Activated CD8-positive, alpha-beta memory T cell treated with anti-CD3 and anti-CD28 coated beads, Interleukin-2, amount 50 U/mL, for 24 hours (primary cell): ENCODE data around the gene ZNF605.
"Not testable (repeated sequence)": the region's sequence is repeated elsewhere in the genome, so short reads cannot be mapped to it uniquely, and the experiment has no call there.

Experiments used
- DNase-seq: peaks from one replicate; pipeline ENCODE4 v3.0.0-alpha.2; 2020; ENCODE audit errors: extremely low read depth

Gene ZNF605

DNA sequence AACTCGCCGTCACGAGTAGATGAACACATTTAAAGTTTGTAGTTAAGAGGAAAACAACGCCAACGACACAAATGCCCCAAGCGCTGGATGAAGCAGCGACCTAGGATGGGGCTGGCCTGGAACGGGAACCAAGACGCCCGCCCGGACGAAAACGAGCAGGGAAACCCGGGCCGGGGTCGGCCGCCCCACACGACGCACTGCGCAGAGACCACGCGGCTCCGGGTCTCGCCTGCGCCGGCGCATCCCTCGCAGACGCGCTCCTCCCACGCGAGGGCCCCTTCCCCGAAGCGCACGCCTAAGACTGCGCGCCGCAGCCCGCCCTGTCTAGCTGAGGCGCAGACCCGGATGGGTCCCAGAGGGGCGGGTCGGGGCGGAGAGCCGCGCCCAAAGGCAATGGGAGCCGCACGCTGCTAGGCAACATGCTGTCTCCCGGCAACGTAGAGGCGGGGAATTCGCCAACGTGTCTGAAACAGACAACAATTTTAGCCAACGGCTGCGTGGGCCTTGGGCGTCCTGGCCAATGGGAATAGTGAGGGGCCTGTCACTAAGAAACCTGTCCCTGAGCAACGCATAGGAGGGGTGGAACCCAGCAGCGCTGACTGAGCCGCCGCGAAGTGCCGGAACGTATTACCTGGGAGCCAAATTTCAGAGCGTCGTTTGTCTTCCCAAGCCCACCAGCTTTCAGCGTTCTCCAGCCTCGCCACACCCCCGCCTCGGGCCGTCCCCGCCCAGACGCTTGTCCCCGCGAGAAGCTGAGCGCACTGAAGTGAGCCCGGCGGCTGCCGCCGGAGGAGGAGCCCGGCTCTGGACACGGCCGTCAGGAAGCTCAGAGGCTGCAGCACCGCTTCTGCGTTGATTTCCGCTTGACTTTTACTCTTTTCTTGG, 47.7 kb downstream of the ZNF605 start:
- peak; percentile 94 for DNase-seq

DNA sequence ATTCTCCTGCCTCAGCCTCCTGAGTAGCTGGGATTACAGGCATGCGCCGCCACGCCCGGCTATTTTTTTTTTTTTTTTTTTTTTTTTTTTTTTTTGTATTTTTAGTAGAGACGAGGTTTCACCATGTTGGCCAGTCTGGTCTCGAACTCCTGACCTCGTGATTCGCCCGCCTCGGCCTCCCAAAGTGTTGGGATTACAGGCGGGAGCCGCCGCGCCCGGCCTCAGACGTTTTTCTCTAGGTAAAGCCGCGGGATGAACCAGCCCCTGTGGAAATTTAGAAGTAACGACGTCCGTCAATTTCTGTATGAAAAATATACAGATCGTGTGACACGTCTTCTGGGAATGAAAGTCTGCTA, 48.3 kb downstream of the ZNF605 start:
- not testable (repeated sequence) for DNase-seq

GRCh38 chr12:132907216-132907615, 48.9 kb downstream of the ZNF605 start:
- DNase-seq, result no peak

GRCh38 chr12:132904718-132905328, 51.3 kb downstream of the ZNF605 start:
- peak; percentile 73 for DNase-seq

GRCh38 chr12:132899033-132899432, 57.1 kb downstream of the ZNF605 start:
- DNase-seq, result no peak

GRCh38 chr12:132888852-132889251, 67.3 kb downstream of the ZNF605 start:
- no peak for DNase-seq

DNA sequence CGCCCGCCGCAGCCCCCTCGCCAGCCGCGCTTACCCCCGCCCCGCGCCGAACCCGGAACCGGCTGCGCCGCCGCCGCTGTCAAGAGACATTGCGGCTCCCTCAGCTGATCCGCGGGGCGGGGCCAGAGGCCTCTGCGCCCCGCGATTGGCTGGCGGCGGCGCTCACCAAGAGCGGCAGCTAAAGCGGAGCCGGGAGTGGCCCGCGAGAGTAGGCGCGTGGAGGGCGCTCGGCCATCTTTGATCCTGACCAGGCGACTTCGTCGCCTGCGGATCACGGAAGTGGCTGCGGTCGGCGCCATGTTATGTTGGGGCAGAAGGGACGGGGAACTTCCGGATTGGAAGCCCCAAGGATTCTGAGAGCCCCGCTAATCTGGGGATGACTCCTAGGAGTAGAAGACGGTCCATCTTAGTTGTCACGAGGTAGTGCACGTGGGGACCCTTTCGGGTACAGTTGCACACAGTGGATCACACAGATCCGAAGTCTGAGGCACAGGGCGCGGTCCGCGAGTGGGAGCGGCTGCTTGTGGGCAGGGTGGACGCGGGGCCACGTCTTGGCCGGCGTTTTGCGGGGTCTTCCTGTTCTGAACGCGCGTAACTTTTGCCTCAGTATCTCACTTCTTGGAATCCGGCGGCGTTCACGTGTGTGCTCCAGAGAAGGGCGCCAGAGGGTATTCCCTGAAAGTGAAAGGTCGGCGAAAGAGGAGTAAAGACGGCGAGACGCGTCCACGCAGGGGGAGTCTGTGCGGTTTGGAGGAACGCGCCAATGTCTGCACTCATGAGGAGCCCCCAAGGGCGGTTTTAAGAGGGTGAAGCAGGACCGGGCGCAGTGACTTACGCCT, 68.4 kb downstream of the ZNF605 start, which contains the start of gene CHFR:
Gene CHFR, minus strand, starts transcription at position 93 of the 839 bp plus-strand sequence. CDS start 277 bp downstream, outside the sequence.
- peak; percentile 86 for DNase-seq

GRCh38 chr12:132886529-132887477, 69.3 kb downstream of the ZNF605 start:
- DNase-seq, result no peak

GRCh38 chr12:132881818-132882217, 74.3 kb downstream of the ZNF605 start:
- DNase-seq, result no peak

DNA sequence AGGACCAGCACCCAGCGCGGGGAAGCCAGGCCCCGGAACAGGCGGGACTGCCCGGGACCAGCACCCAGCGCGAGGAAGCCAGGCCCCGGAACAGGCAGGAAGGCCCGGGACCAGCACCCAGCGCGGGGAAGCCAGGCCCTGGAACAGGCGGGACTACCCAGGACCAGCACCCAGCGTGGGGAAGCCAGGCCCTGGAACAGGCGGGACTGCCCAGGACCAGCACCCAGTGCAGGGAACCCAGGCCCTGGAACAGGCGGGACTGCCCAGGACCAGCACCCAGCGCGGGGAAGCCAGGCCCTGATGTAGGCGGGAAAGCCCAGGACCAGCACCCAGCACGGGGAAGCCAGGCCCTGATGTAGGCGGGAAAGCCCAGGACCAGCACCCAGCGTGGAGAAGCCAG, 81.5 kb downstream of the ZNF605 start:
- not testable (repeated sequence) for DNase-seq

DNA sequence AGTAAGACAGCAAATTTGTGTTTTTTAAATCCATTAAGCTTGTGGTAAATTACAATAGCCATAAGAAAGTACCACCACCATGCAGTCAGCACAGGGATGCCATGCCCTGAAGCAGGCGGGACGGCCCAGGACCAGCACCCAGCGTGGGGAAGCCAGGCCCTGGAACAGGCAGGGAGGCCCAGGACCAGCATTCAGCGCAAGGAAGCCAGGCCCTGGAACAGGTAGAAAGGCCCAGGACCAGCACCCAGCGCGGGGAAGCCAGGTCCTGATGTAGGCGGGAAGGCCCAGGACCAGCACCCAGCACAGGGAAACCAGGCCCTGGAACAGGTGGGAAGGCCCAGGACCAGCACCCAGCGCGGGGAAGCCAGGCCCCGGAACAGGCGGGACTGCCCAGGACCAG, 81.9 kb downstream of the ZNF605 start:
- no peak for DNase-seq

DNA sequence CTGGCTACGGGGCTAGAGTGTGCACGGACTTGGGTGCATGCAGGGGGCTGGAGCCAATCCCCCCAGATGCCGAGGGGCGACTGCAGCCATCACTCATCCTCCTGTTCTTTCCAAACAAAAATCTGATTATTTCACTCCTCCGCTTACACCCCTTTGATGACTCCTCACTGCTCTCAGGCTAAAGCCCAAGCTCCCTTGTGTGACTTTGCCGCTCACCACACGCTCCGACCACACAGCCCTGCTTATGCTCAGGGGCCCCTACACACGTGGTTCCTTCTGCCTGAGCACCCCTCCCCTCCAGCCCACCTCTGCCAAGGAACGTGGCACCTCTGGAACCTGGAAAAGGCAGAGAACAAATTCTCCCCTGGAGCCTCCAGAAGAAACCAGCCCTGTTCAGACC, 82.4 kb downstream of the ZNF605 start:
- DNase-seq, result no peak

DNA sequence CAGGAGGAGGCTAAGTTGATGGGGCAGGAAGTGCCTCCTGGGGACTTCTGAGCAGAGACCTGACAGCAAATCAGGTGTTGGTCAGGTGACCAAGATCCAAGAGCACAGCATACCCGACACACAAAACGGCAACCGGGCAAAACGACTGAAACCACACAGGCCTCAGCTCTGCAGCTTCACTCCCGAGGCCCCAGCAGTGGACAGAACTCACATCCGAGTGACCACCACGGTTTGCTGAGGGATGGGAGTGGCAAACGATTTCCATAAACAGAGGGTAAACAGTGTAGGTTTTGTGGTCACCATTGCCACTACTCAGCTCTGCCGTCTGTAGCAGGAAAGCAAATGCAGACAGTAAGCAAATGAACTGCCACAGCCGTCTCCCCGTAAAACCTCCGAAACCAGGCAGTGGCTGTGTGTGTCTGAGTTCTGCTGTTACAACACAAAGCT, 83.1 kb downstream of the ZNF605 start:
- DNase-seq, result no peak

DNA sequence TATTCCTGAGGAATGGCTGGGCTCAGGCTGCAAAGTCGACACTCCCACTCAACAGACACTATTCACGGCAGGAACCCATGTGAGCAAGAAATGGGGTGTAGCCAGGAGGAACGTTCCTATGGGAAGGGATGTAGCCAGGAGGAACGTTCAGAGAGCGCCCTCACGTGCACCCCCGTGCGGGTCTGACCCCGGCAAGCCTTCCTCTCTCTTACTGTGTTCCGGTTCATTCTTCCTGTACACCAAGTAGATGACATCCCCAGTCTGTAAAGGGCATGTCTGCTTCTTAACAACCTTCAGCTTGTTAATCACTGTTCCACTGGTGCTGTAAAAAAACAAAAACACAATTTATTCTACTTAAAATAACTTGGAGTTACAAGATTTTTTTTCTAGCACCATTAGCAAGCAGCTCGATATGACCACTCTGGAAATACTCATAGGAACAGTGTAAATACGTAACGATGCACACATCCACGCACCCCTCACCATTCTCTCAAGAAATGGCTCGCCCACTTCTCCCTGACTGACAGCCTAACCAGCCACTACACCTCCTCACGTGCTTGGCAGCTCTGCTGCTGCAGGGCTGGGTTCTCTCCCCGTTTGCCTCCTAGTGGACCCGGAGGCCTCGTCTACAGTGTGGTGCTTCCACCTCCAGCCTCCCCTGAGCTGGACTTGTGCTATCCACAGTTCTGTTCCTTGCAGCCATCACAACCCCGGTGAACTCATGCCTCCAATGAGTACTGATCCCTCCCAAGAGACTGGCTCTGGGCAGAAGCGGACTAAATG, 83.8 kb downstream of the ZNF605 start:
- no peak for DNase-seq

DNA sequence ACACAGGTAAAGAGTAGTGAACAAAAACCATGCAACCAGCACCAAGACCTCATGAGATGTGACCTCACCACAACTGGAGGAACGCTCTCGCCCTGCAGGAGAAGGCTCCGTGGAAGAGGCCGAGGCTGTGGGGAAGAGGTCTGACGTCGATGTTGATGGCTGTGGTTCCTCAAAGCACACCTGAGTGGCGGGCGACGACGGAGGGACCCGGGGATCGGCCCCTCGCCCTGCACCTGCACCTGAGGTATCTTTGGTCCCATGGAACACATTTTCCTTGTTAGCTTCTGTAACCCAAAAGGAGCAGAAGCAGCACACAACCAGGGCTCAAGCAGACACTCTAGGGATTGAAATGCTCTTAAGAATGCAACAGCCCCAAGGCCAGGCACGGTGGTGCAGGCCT, 86.6 kb downstream of the ZNF605 start:
- DNase-seq, result no peak
